22Rv1 (cell line): ENCODE results near the gene SHROOM4.

ENCODE experiments used
- H3K27ac ChIP-seq: fragments of 450-650 bp; 2 replicates; pipeline ENCODE4 v1.5.1; 2017
- ZFX ChIP-seq: fragments of 450-650 bp; IDR thresholded peaks from 2 replicates; pipeline ENCODE4 v1.6.1; 2017; ENCODE audit warnings: antibody characterized with exemption, borderline replicate concordance
- TF ChIP-seq, protein P1 (sequence below): fragments of 450-650 bp; IDR thresholded peaks from 2 replicates; pipeline ENCODE4 v1.5.1; 2017; ENCODE audit warnings: mild to moderate bottlenecking

Gene SHROOM4, protein sequence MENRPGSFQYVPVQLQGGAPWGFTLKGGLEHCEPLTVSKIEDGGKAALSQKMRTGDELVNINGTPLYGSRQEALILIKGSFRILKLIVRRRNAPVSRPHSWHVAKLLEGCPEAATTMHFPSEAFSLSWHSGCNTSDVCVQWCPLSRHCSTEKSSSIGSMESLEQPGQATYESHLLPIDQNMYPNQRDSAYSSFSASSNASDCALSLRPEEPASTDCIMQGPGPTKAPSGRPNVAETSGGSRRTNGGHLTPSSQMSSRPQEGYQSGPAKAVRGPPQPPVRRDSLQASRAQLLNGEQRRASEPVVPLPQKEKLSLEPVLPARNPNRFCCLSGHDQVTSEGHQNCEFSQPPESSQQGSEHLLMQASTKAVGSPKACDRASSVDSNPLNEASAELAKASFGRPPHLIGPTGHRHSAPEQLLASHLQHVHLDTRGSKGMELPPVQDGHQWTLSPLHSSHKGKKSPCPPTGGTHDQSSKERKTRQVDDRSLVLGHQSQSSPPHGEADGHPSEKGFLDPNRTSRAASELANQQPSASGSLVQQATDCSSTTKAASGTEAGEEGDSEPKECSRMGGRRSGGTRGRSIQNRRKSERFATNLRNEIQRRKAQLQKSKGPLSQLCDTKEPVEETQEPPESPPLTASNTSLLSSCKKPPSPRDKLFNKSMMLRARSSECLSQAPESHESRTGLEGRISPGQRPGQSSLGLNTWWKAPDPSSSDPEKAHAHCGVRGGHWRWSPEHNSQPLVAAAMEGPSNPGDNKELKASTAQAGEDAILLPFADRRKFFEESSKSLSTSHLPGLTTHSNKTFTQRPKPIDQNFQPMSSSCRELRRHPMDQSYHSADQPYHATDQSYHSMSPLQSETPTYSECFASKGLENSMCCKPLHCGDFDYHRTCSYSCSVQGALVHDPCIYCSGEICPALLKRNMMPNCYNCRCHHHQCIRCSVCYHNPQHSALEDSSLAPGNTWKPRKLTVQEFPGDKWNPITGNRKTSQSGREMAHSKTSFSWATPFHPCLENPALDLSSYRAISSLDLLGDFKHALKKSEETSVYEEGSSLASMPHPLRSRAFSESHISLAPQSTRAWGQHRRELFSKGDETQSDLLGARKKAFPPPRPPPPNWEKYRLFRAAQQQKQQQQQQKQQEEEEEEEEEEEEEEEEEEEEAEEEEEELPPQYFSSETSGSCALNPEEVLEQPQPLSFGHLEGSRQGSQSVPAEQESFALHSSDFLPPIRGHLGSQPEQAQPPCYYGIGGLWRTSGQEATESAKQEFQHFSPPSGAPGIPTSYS (N-terminal part only)

DNA sequence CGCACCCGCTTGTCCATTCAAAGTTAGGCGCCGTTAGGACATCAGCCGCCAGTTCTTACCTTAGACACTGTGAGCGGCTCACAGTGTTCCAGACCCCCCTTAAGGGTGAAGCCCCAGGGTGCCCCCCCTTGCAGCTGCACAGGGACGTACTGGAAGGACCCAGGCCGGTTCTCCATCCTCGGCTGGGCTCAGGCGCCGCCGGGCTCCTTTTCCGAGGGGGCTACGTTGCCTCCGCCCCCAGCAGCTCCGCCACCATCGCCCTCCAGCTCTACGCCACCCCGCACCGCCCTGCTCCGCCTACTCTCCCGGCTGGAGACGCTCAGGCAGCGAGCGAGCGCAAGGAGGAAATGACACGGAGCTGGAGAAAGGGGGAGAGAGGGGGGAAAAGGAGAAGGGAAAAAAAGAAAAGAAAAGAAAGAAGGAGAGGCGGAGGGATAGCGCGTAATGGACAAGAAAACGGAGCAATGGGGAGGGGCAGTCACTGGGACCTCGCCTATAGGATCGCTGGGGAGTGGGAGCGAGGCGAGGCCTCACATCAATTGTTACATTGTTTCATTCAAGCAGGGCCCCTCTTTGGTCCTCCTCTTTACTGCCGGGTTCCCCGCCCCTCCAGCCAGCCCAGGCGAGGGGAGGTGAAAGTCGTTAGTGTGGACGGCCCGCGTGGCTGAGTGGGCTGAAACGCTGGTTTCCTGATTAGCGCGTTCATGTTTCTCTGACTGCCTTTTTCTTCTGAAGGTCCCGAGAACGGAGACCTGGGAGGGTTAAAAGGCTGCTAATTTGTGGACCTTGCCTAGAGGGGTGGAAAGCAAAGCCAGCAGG is at the start of gene SHROOM4:
SHROOM4 (minus strand) TSS at position 352 of the 819 bp plus-strand sequence; CDS start at position 176, 176 bp downstream.
- TF ChIP-seq ZFX = no peak
- TF ChIP-seq, protein P1, sequence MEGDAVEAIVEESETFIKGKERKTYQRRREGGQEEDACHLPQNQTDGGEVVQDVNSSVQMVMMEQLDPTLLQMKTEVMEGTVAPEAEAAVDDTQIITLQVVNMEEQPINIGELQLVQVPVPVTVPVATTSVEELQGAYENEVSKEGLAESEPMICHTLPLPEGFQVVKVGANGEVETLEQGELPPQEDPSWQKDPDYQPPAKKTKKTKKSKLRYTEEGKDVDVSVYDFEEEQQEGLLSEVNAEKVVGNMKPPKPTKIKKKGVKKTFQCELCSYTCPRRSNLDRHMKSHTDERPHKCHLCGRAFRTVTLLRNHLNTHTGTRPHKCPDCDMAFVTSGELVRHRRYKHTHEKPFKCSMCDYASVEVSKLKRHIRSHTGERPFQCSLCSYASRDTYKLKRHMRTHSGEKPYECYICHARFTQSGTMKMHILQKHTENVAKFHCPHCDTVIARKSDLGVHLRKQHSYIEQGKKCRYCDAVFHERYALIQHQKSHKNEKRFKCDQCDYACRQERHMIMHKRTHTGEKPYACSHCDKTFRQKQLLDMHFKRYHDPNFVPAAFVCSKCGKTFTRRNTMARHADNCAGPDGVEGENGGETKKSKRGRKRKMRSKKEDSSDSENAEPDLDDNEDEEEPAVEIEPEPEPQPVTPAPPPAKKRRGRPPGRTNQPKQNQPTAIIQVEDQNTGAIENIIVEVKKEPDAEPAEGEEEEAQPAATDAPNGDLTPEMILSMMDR = no peak
- no peak within 1 kb of the TSS for H3K27ac ChIP-seq

DNA sequence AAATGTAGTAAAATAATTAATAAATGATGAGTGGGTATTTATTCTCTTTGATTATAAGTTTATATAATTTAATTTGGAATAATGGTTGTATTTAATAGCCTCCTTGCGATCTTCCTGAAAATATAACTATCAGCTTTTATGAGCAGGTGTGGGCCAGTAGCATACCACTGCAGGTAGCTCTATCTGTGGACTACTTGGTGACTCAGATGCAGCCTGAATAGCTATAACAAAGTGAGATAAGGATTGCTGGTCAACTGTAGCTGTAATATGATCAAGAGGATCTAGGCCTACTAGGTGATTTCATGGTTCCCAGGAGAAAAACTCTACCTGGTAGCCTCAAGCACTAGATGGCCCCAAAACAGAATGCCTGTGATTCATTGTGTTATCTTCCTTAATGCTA is 49.5 kb upstream of the SHROOM4 start:
- no peak overlapping the region for H3K27ac ChIP-seq
- TF ChIP-seq, protein P1 = no peak
- TF ChIP-seq ZFX = no peak

DNA sequence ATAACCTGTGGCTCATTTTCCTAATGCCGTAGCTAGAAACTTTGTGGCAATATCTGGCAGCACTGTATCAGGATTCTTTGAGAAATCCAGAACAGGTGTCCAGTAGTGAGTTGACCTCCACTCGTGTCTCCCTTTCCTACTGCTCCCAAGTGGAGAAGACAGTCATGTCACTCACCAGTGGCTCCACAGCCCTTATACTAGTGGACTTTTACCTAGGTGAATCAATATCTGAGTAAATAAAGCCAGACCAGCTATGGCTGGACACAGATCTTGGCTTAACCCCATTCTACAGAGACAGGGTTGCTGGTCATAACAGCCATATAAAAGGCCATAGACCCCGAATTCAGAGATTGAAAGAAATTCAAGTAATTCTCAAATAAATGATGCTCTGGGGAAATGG is 46.5 kb upstream of the SHROOM4 start:
- TF ChIP-seq, protein P1 = no peak
- TF ChIP-seq ZFX = no peak
- no peak overlapping the region for H3K27ac ChIP-seq

DNA sequence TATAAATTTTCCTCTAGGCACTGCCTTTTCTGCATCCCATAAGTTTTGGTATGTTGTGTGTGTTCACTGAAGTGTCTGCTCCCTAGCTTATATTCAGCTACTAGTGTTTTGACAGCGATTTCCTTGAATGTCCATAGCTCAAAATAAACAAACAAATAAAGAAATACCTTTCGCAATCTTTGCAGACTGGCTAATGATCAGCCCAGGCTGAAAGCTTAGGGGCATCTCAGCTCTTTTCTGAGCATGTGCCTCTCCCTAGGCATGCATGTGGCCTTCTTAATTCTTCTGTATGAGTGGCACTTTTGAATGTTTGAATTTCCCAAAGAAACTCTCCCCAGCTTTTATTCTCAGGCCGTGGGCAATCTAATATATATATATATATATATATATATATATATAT is 44.6 kb upstream of the SHROOM4 start:
- TF ChIP-seq, protein P1 = no peak
- no peak for TF ChIP-seq ZFX
- no peak overlapping the region for H3K27ac ChIP-seq

- TF ChIP-seq, protein P1 = no peak
- TF ChIP-seq ZFX = no peak
- no peak overlapping the region for H3K27ac ChIP-seq
These were observed 39.4 kb upstream of the SHROOM4 start for GRCh38 chrX:50853399-50853798.

DNA sequence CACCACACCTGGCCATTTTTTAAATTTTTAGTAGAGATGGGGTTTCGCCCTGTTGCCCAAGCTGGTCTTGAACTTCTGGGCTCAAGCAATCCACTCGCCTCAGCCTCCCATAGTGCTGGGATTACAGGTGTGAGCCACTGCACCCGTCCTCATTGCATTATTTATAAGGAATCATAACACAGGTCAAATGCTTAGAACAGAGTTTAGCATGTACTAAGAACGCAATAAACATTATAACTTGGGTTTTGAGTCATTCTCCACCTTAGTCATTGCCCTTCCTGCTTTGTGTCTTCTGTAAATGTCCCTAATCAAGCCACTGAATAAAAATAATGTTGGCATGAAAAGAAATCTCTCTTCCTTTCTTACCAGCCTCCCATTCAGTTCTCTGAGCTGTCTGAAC is 38.5 kb upstream of the SHROOM4 start:
- no peak for TF ChIP-seq ZFX
- TF ChIP-seq, protein P1 = no peak
- H3K27ac ChIP-seq = no peak overlapping the region
